Measurements from ENCODE around the gene DOCK2.

Gene DOCK2

DNA sequence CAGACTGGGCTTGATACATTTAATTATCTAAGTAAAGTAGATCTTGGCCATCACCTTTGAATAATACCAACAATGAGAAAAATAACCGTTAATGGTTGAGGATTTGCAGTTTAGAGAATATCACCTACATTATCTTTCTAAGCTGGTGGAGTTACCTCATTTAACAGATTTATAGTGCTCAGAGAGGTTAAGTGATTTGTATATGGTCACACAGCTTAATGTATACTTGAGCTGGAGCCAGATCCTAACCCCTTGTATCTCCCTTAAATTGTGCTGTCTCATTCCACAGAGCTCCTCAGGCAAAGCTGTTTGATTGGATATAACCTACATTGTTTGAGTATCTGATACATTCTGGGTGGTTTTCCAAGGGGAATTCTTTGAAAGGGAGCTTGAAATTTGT, 285.4 kb downstream of the DOCK2 start:
- H3K36me3 ChIP-seq (replicated peaks in 1 of 2; ENCODE audit: control insufficient read depth in 2 of 2, insufficient read depth in 2 of 2, low read length in 2 of 2), result no peaks in the 10 kb centered on the region
- no peak overlapping the region for H3K4me3 ChIP-seq (ENCODE audit: low read length in 2 of 2)
- H2AFZ ChIP-seq (ENCODE audit: low read length), result no peak overlapping the region
- no peaks in the 10 kb centered on the region for H3K9me3 ChIP-seq (replicated peaks in 1 of 2; ENCODE audit: control insufficient read depth in 2 of 2, insufficient read depth in 1 of 2, low read depth in 1 of 2, low read length in 2 of 2)
- H3K4me1 ChIP-seq (ENCODE audit: control insufficient read depth in 2 of 2, insufficient read depth in 1 of 2, low read depth in 1 of 2, low read length in 2 of 2), result no peaks in the 10 kb centered on the region
- no peaks in the 10 kb centered on the region for H3K27me3 ChIP-seq (ENCODE audit: control insufficient read depth in 3 of 3, insufficient read depth in 3 of 3, low read depth in 1 of 3, low read length in 3 of 3)
- H2AK5ac ChIP-seq (ENCODE audit: low read depth, low read length), result no peak overlapping the region
- H3K18ac ChIP-seq (ENCODE audit: low read length), result no peak overlapping the region
- H2BK12ac ChIP-seq (ENCODE audit: low read length), result no peak overlapping the region
- no peak overlapping the region for H4K91ac ChIP-seq (ENCODE audit: low read depth, low read length, poor library complexity)
- no peak overlapping the region for H2BK15ac ChIP-seq (ENCODE audit: low read length)
- no peak overlapping the region for H4K8ac ChIP-seq (ENCODE audit: low read depth, low read length)
- no peak overlapping the region for H3K27ac ChIP-seq (replicated peaks; ENCODE audit: low read length)
- H2BK5ac ChIP-seq (ENCODE audit: low read length), result no peak overlapping the region
- H3K9ac ChIP-seq (ENCODE audit: low read depth, low read length, poor library complexity), result no peak overlapping the region
- H3K4me2 ChIP-seq (ENCODE audit: insufficient read depth, low read length, poor library complexity, severe bottlenecking), result no peak overlapping the region
- H3K4ac ChIP-seq (ENCODE audit: low read length), result no peak overlapping the region
- H2BK120ac ChIP-seq (ENCODE audit: low read depth, low read length), result no peak overlapping the region
- DNase-seq (ENCODE audit: low spot score), result no peak
- no peaks in the 10 kb centered on the region for H3K79me1 ChIP-seq (ENCODE audit: low read depth, low read length)
- no CpG with 5 or more reads among the region's 1 CpG for WGBS, 2 donors (ENCODE audit: extremely low coverage in 2 of 2, insufficient read length in 2 of 2, insufficient replicate concordance in 1 of 2)
- no peak overlapping the region for H3K14ac ChIP-seq (ENCODE audit: low read length)
- no peak overlapping the region for H3K23ac ChIP-seq (ENCODE audit: low read depth, low read length, poor library complexity)

DNA sequence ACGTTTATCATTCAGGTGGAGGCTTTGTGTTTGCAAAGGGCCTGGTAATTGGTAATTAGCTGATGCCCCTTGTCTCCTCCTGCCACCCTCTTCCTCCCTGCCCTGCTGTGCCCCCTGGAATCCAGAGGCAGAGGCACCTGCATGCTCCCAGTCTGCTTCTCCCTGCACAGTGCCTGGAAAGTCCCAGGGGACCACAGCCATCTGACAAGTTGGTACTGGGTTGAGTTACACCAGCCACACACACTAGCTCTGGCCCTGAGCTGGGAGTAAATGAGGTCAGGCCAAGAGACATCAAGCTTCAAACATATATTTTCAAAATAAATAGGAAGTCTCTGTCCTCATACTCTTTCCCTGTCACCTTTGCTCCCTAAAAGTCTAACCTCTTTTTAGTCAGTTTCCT, 286.9 kb downstream of the DOCK2 start:
- H3K4ac ChIP-seq (ENCODE audit: low read length), result no peak overlapping the region
- no peak overlapping the region for H2BK5ac ChIP-seq (ENCODE audit: low read length)
- no peak overlapping the region for H3K4me2 ChIP-seq (ENCODE audit: insufficient read depth, low read length, poor library complexity, severe bottlenecking)
- H2AFZ ChIP-seq (ENCODE audit: low read length), result no peak overlapping the region
- H4K8ac ChIP-seq (ENCODE audit: low read depth, low read length), result no peak overlapping the region
- H3K9ac ChIP-seq (ENCODE audit: low read depth, low read length, poor library complexity), result no peak overlapping the region
- H2AK5ac ChIP-seq (ENCODE audit: low read depth, low read length), result no peak overlapping the region
- H2BK15ac ChIP-seq (ENCODE audit: low read length), result no peak overlapping the region
- H3K27ac ChIP-seq (replicated peaks; ENCODE audit: low read length), result no peak overlapping the region
- H3K9me3 ChIP-seq (replicated peaks in 1 of 2; ENCODE audit: control insufficient read depth in 2 of 2, insufficient read depth in 1 of 2, low read depth in 1 of 2, low read length in 2 of 2), result no peaks in the 10 kb centered on the region
- H3K4me1 ChIP-seq (ENCODE audit: control insufficient read depth in 2 of 2, insufficient read depth in 1 of 2, low read depth in 1 of 2, low read length in 2 of 2), result no peaks in the 10 kb centered on the region
- WGBS, 2 donors (ENCODE audit: extremely low coverage in 2 of 2, insufficient read length in 2 of 2, insufficient replicate concordance in 1 of 2), result no CpG with 5 or more reads among the region's 1 CpG
- H3K27me3 ChIP-seq (ENCODE audit: control insufficient read depth in 3 of 3, insufficient read depth in 3 of 3, low read depth in 1 of 3, low read length in 3 of 3), result peaks cover 0 to 3% (median 0%) of the 10 kb centered on the region in 3 experiments
- no peaks in the 10 kb centered on the region for H3K79me1 ChIP-seq (ENCODE audit: low read depth, low read length)
- H2BK120ac ChIP-seq (ENCODE audit: low read depth, low read length), result no peak overlapping the region
- H2BK12ac ChIP-seq (ENCODE audit: low read length), result no peak overlapping the region
- H3K23ac ChIP-seq (ENCODE audit: low read depth, low read length, poor library complexity), result peak overlapping the region; percentile 71
- no peak overlapping the region for H3K18ac ChIP-seq (ENCODE audit: low read length)
- no peak overlapping the region for H4K91ac ChIP-seq (ENCODE audit: low read depth, low read length, poor library complexity)
- no peak overlapping the region for H3K4me3 ChIP-seq (ENCODE audit: low read length in 2 of 2)
- no peak for DNase-seq (ENCODE audit: low spot score)
- H3K14ac ChIP-seq (ENCODE audit: low read length), result no peak overlapping the region
- no peaks in the 10 kb centered on the region for H3K36me3 ChIP-seq (replicated peaks in 1 of 2; ENCODE audit: control insufficient read depth in 2 of 2, insufficient read depth in 2 of 2, low read length in 2 of 2)

DNA sequence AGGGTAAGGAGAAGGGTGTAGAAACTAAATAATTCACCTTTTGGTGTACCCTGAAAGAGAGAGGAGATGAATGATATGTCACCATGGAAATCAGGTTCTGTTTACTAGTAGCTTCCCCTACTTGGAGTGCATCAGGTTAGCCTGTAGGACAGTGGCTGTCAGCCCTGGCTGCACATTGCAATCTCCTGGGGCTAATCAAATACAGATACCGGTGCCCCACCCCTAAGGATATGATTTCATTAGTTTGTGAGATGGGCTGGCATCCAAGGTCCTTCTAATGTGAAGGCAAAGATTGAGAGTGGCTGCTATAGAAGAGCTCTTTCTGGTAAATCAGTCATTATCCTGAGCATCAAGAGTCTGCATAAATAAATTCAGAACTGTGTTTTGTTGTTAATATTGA, 296.1 kb downstream of the DOCK2 start:
- H3K4me3 ChIP-seq (ENCODE audit: low read length in 2 of 2), result no peak overlapping the region
- H3K27me3 ChIP-seq (ENCODE audit: control insufficient read depth in 3 of 3, insufficient read depth in 3 of 3, low read depth in 1 of 3, low read length in 3 of 3), result peaks cover 0 to 6% (median 0%) of the 10 kb centered on the region in 3 experiments
- no peak for DNase-seq (ENCODE audit: low spot score)
- no peak overlapping the region for H2BK15ac ChIP-seq (ENCODE audit: low read length)
- no peak overlapping the region for H2BK120ac ChIP-seq (ENCODE audit: low read depth, low read length)
- H3K23ac ChIP-seq (ENCODE audit: low read depth, low read length, poor library complexity), result no peak overlapping the region
- no peaks in the 10 kb centered on the region for H3K4me1 ChIP-seq (ENCODE audit: control insufficient read depth in 2 of 2, insufficient read depth in 1 of 2, low read depth in 1 of 2, low read length in 2 of 2)
- H2AFZ ChIP-seq (ENCODE audit: low read length), result no peak overlapping the region
- no peak overlapping the region for H3K4ac ChIP-seq (ENCODE audit: low read length)
- H3K4me2 ChIP-seq (ENCODE audit: insufficient read depth, low read length, poor library complexity, severe bottlenecking), result no peak overlapping the region
- H3K18ac ChIP-seq (ENCODE audit: low read length), result no peak overlapping the region
- H3K36me3 ChIP-seq (replicated peaks in 1 of 2; ENCODE audit: control insufficient read depth in 2 of 2, insufficient read depth in 2 of 2, low read length in 2 of 2), result no peaks in the 10 kb centered on the region
- no peak overlapping the region for H4K8ac ChIP-seq (ENCODE audit: low read depth, low read length)
- H4K91ac ChIP-seq (ENCODE audit: low read depth, low read length, poor library complexity), result no peak overlapping the region
- H3K9me3 ChIP-seq (replicated peaks in 1 of 2; ENCODE audit: control insufficient read depth in 2 of 2, insufficient read depth in 1 of 2, low read depth in 1 of 2, low read length in 2 of 2), result peaks cover 0 to 2% of the 10 kb centered on the region in 2 donors
- H3K9ac ChIP-seq (ENCODE audit: low read depth, low read length, poor library complexity), result no peak overlapping the region
- no peak overlapping the region for H3K14ac ChIP-seq (ENCODE audit: low read length)
- no peak overlapping the region for H2AK5ac ChIP-seq (ENCODE audit: low read depth, low read length)
- no peak overlapping the region for H2BK5ac ChIP-seq (ENCODE audit: low read length)
- no peak overlapping the region for H2BK12ac ChIP-seq (ENCODE audit: low read length)
- no peaks in the 10 kb centered on the region for H3K79me1 ChIP-seq (ENCODE audit: low read depth, low read length)
- no peak overlapping the region for H3K27ac ChIP-seq (replicated peaks; ENCODE audit: low read length)
- no CpG with 5 or more reads among the region's 1 CpG for WGBS, 2 donors (ENCODE audit: extremely low coverage in 2 of 2, insufficient read length in 2 of 2, insufficient replicate concordance in 1 of 2)

DNA sequence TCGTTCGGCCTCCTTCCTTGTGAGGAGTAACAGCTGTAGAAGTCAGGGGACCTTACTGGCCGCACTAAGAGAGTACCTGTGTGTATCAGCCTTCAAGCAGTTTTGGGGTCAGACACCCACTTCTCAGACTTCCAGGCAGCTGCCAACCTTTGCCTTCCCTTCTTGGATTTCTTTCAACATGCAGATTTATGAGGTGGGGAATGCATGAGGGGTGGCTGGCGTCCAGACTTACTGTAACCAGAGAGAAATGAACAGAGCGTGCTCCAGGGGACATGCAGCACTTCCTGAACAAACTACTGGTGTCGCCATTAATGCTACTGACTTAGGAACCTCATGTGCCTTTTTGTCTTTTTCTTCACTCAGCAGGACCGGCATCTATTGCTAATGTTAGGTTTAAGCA, 296.5 kb downstream of the DOCK2 start:
- Histone ChIP-seq H3K18ac (ENCODE audit: low read length) (no peak overlapping the region), H3K4ac (ENCODE audit: low read length) (no peak overlapping the region), H2BK120ac (ENCODE audit: low read depth, low read length) (no peak overlapping the region), H2BK12ac (ENCODE audit: low read length) (no peak overlapping the region), H3K4me1 (ENCODE audit: control insufficient read depth in 2 of 2, insufficient read depth in 1 of 2, low read depth in 1 of 2, low read length in 2 of 2) (no peaks in the 10 kb centered on the region), H3K27me3 (ENCODE audit: control insufficient read depth in 3 of 3, insufficient read depth in 3 of 3, low read depth in 1 of 3, low read length in 3 of 3) (peaks cover 0 to 6% (median 0%) of the 10 kb centered on the region in 3 experiments), H3K36me3 (replicated peaks in 1 of 2; ENCODE audit: control insufficient read depth in 2 of 2, insufficient read depth in 2 of 2, low read length in 2 of 2) (no peaks in the 10 kb centered on the region), H2BK5ac (ENCODE audit: low read length) (no peak overlapping the region), H3K4me3 (ENCODE audit: low read length in 2 of 2) (no peak overlapping the region), H3K23ac (ENCODE audit: low read depth, low read length, poor library complexity) (no peak overlapping the region), H4K91ac (ENCODE audit: low read depth, low read length, poor library complexity) (no peak overlapping the region), H2AK5ac (ENCODE audit: low read depth, low read length) (no peak overlapping the region), H3K9me3 (replicated peaks in 1 of 2; ENCODE audit: control insufficient read depth in 2 of 2, insufficient read depth in 1 of 2, low read depth in 1 of 2, low read length in 2 of 2) (peaks cover 0 to 2% of the 10 kb centered on the region in 2 donors), H2AFZ (ENCODE audit: low read length) (no peak overlapping the region), H3K79me1 (ENCODE audit: low read depth, low read length) (no peaks in the 10 kb centered on the region), H4K8ac (ENCODE audit: low read depth, low read length) (peak overlapping the region; percentile 89), H3K27ac (replicated peaks; ENCODE audit: low read length) (no peak overlapping the region), H3K4me2 (ENCODE audit: insufficient read depth, low read length, poor library complexity, severe bottlenecking) (no peak overlapping the region), H3K9ac (ENCODE audit: low read depth, low read length, poor library complexity) (no peak overlapping the region), H2BK15ac (ENCODE audit: low read length) (no peak overlapping the region), H3K14ac (ENCODE audit: low read length) (peak overlapping the region; percentile 11)
- DNase-seq (ENCODE audit: low spot score), result no peak
- no CpG with 5 or more reads among the region's 7 CpGs for WGBS, 2 donors (ENCODE audit: extremely low coverage in 2 of 2, insufficient read length in 2 of 2, insufficient replicate concordance in 1 of 2)

All from neuronal stem cell (in vitro differentiated cells).